A549 (cell line): ENCODE measurements around the gene MLXIP. TPM values are rescaled to one million over a fixed set of nuclear protein-coding genes. Genes with fewer than 3 reads are reported as not detected.

ENCODE experiments used
- ATAC-seq, 2 experiments: fragments of 200-7000 bp in 1 of 2; fragments of >200 bp in 1 of 2; cut with Nextera tagmentation in 1 of 2; cut with Tn5 transposase in 1 of 2; 3 replicates each; pipeline versions ENCODE4 v1.8.0 to v1.9.1; 2018 to 2020; ENCODE audit warnings: mild to moderate bottlenecking in 1 of 2, moderate library complexity in 1 of 2
- CTCF ChIA-PET: fragments of 300-600 bp; sonication (Branson Sonifier 250); formaldehyde crosslinking; extraction: SDS; loops from one replicate; lab custom pipeline; 2021; ENCODE audit warnings: antibody characterized with exemption, inconsistent platforms; lab: Yijun Ruan, JAX
- POLR2A ChIA-PET: fragments of 350-600 bp; formaldehyde crosslinking; extraction: SDS; loops from one replicate; lab custom pipeline; 2021; ENCODE audit warnings: antibody characterized with exemption, inconsistent platforms; lab: Yijun Ruan, JAX
- DNase-seq, 2 experiments: peaks; one replicate each; pipeline versions ENCODE4 v3.0.0 to v3.0.0-alpha.2; 2011 to 2016; ENCODE audit warnings: low read depth in 1 of 2, low spot score in 1 of 2
- FAIRE-seq: peaks from 2 replicates; lab custom pipeline; 2011; peaks lifted over from hg19 to GRCh38; lab: Jason Lieb, UNC
- H3K27ac ChIP-seq, 2 experiments: fragments of >200 bp; sonication (Bioruptor Twin); formaldehyde crosslinking; 3 replicates each; pipeline ENCODE4 v1.5.1; 2016 to 2017
- H3K4me1 ChIP-seq: fragments of >200 bp; sonication (Bioruptor Twin); formaldehyde crosslinking; 3 replicates; pipeline ENCODE4 v1.6.1; 2016
- H3K4me2 ChIP-seq: fragments of >200 bp; sonication (Bioruptor Twin); formaldehyde crosslinking; 3 replicates; pipeline ENCODE4 v1.6.1; 2016
- H3K4me3 ChIP-seq: fragments of >200 bp; sonication (Bioruptor Twin); formaldehyde crosslinking; 3 replicates; pipeline ENCODE4 v1.5.1; 2016
- H3K9me3 ChIP-seq: fragments of >200 bp; sonication (Bioruptor Twin); formaldehyde crosslinking; 3 replicates; pipeline ENCODE4 v1.6.1; 2016
- ATOH8 ChIP-seq: fragments of 250-450 bp; sonication (Bioruptor Pico); IDR thresholded peaks from 2 replicates; pipeline ENCODE4 v1.5.0; 2020; ENCODE audit warnings: low read depth, mild to moderate bottlenecking, moderate library complexity
- CEBPB ChIP-seq, 2 experiments: fragments of >200 bp in 1 of 2; sonication (Bioruptor Twin) in 1 of 2; formaldehyde crosslinking in 1 of 2; IDR thresholded peaks; 2 replicates each; pipeline ENCODE4 v1.6.1; 2012 to 2016
- CTCF ChIP-seq: fragments of >200 bp; sonication (Bioruptor Twin); formaldehyde crosslinking; IDR thresholded peaks from 3 replicates; pipeline ENCODE4 v1.5.1; 2016
- EHF ChIP-seq: fragments of 250-450 bp; sonication (Bioruptor Pico); IDR thresholded peaks from 2 replicates; pipeline ENCODE4 v1.5.0; 2020; ENCODE audit warnings: mild to moderate bottlenecking
- HDAC2 ChIP-seq: fragments of 200-600 bp; sonication (generic); IDR thresholded peaks from 2 replicates; pipeline ENCODE4 v1.6.1; 2016
- HOXA7 ChIP-seq: fragments of 250-450 bp; sonication (Bioruptor Pico); IDR thresholded peaks from 2 replicates; pipeline ENCODE4 v1.5.0; 2020; ENCODE audit warnings: mild to moderate bottlenecking, moderate library complexity
- JUN ChIP-seq, 2 experiments: fragments of >200 bp; sonication (Bioruptor Twin); formaldehyde crosslinking; IDR thresholded peaks; 2 replicates in 1 of 2; 3 replicates in 1 of 2; pipeline ENCODE4 v1.6.1; 2016 to 2017
- NPAS2 ChIP-seq: fragments of 250-450 bp; sonication (Bioruptor Pico); IDR thresholded peaks from 2 replicates; pipeline ENCODE4 v1.8.0; 2022; ENCODE audit warnings: mild to moderate bottlenecking, moderate library complexity, borderline replicate concordance
- POLR2AphosphoS2 ChIP-seq: conservative IDR thresholded peaks from 2 replicates; pipeline ENCODE4 v1.6.1; 2012; ENCODE audit warnings: low read length, improper control_type of control experiment, inconsistent platforms
- WGBS: methylation state at CpG from one replicate; pipeline ENCODE4 v1.1.6; 2017; ENCODE audit errors: missing lambda C conversion rate; 5-methylcytosine and 5-hydroxymethylcytosine counted together
- polyA plus RNA-seq, 4 experiments: library from polyadenylated mRNA; depleted of rRNA in 3 of 4; stranded (reverse); fragments of >200 nt; fragmentation: RNase III in 1 of 4; extraction: RNeasy Plus Mini Kit Qiagen cat#74134 plus additional on column Dnase treatment in 1 of 4; gene quantifications; 2 replicates in 3 of 4; 3 replicates in 1 of 4; pipeline ENCODE4 v1.2.3, GENCODE V29; 2011 to 2017
- TF ChIP-seq, protein P1 (sequence below): IDR thresholded peaks from 2 replicates; pipeline ENCODE4 v1.6.1; 2012

Gene MLXIP
- polyA plus RNA-seq, 2 of the 4 experiments (the other 2 are of a cell fraction), result 7.0 to 21.4 TPM

DNA sequence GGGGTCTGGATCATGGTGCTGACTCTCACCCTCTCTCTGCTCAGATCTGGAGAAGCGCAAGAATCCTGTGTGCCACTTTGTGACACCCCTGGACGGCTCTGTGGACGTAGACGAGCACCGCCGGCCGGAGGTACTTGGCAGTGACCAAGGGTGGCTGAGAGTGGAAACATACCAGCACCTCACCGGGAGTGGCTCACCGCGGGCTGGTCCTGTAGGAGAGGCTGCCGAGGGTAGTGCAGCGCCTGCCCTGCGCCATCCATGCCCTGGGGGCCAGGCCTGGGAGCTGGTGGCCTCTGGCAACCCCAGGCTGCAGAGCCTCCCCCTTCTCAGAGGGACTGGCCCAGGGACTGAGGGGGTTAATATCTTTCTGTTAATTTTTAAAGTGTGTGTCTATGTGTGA lies 49.3 kb downstream of the MLXIP start:
- POLR2A ChIA-PET, result interaction anchor here (0.5 kb wide), 1 partner anchor 83 kb away, joined by 4 read pairs; no protein-coding TSS in a partner anchor
- ATAC-seq (no peak), DNase-seq (no peak), FAIRE-seq (no peak)
- WGBS, result 87% methylated on average over 13 of the region's 13 CpGs
- TF ChIP-seq POLR2AphosphoS2 (no peak), ATOH8 (CRISPR knock-in tag) (no peak)
- TF ChIP-seq, protein P1, sequence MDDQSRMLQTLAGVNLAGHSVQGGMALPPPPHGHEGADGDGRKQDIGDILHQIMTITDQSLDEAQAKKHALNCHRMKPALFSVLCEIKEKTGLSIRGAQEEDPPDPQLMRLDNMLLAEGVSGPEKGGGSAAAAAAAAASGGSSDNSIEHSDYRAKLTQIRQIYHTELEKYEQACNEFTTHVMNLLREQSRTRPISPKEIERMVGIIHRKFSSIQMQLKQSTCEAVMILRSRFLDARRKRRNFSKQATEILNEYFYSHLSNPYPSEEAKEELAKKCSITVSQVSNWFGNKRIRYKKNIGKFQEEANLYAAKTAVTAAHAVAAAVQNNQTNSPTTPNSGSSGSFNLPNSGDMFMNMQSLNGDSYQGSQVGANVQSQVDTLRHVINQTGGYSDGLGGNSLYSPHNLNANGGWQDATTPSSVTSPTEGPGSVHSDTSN, result no peak
- peaks cover 45% of the 10 kb centered on the region for H3K4me1 ChIP-seq
- no peak overlapping the region for H3K4me3 ChIP-seq
- no peaks in the 10 kb centered on the region for H3K9me3 ChIP-seq
- H3K27ac ChIP-seq, result peak overlapping the region in 1 of 2 experiments; percentile 21; a peak in 1 of 6 replicates
- CTCF ChIA-PET, result interaction anchor here (0.6 to 18.8 kb wide), 13 partner anchors 20 to 332 kb away, joined by 3 to 850 read pairs (median 5); partner anchors contain the start of gene MLXIP
- no peak overlapping the region for H3K4me2 ChIP-seq

DNA sequence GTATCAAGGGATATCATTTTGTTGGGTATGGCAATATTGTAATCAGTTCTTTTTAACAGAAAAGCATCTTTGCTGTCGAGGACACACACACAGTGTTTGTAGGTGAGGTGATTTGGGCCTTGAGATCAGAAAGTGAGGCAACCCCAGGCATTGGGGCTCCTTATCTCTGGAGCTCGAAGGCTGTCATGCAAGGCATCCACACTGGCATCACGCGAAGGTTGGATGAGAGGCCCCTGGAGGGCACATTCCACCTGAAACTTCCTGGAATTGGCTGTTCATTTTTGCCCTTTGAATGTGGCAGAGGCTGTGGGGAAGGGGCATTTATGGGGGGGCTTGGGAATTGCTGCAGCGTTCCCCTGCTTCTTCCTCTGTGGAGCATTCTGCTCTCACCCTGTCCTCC lies 49.9 kb downstream of the MLXIP start:
- no peak for TF ChIP-seq HDAC2
- TF ChIP-seq ATOH8 (CRISPR knock-in tag), result no peak
- TF ChIP-seq, all 56 proteins: peak for 0
- Histone ChIP-seq H3K27ac (no peak overlapping the region), H3K4me2 (no peak overlapping the region), H3K4me3 (no peak overlapping the region), H3K9me3 (no peaks in the 10 kb centered on the region), H3K4me1 (peaks cover 40% of the 10 kb centered on the region)
- no peak for ATAC-seq
- no peak for DNase-seq
- no peak for FAIRE-seq
- ChIA-PET POLR2A (interaction anchor here (0.5 kb wide), 1 partner anchor 82 kb away, joined by 4 read pairs; no protein-coding TSS in a partner anchor), CTCF (interaction anchor here (0.6 to 18.8 kb wide), 10 partner anchors 20 to 212 kb away, joined by 3 to 850 read pairs (median 5); partner anchors contain the start of gene MLXIP)
- WGBS, result 80% methylated on average over 5 of the region's 5 CpGs

- H3K4me3 ChIP-seq, result no peak overlapping the region
- ChIA-PET CTCF (interaction anchor here (0.8 to 18.8 kb wide), 10 partner anchors 10 to 213 kb away, joined by 3 to 850 read pairs (median 6); partner anchors contain the start of gene MLXIP), POLR2A (no interaction called here)
- 93% methylated on average over 13 of the region's 13 CpGs for WGBS
- no peak for TF ChIP-seq CEBPB (IDR thresholded peaks at IDR 0.05)
- DNase-seq (no peak), FAIRE-seq (no peak), ATAC-seq (no peak)
- H3K4me1 ChIP-seq, result peaks cover 36% of the 10 kb centered on the region
- no peak overlapping the region for H3K4me2 ChIP-seq
- no peak overlapping the region for H3K27ac ChIP-seq
- no peaks in the 10 kb centered on the region for H3K9me3 ChIP-seq
Measured at GRCh38 chr12:122129131-122129530, 50.6 kb downstream of the MLXIP start.

- FAIRE-seq (no peak), DNase-seq (no peak), ATAC-seq (no peak)
- Histone ChIP-seq H3K27ac (peak overlapping the region in 1 of 2 experiments; percentile 50; a peak in 2 of 6 replicates), H3K9me3 (no peaks in the 10 kb centered on the region), H3K4me3 (no peak overlapping the region), H3K4me2 (0 out of 3 replicates have a peak overlapping the region, but pooled peaks have one; percentile 24), H3K4me1 (peaks cover 31% of the 10 kb centered on the region)
- TF ChIP-seq CTCF (no peak), EHF (no peak), JUN (IDR thresholded peaks at IDR 0.05) (no peak), HOXA7 (CRISPR knock-in tag) (no peak), NPAS2 (CRISPR knock-in tag) (no peak)
- WGBS, result 63% methylated on average over 15 of the region's 17 CpGs
- ChIA-PET CTCF (interaction anchor here (0.6 to 18.8 kb wide), 29 partner anchors 8 to 226 kb away, joined by 3 to 850 read pairs (median 4); partner anchors contain the start of genes B3GNT4, BCL7A, LRRC43 and MLXIP), POLR2A (interaction anchor here (0.6 kb wide), 1 partner anchor 270 kb away, joined by 5 read pairs; no protein-coding TSS in a partner anchor)
Measured at GRCh38 chr12:122130150-122130549, 51.6 kb downstream of the MLXIP start.
